Common myeloid progenitor, CD34-positive (primary cell): ENCODE data around the gene DPH1.

ENCODE experiments used
- CTCF ChIA-PET: fragments of 350-600 bp; sonication (Branson Sonifier 250); formaldehyde crosslinking; loops from one replicate; lab custom pipeline; 2021; ENCODE audit warnings: antibody characterized with exemption; lab: Charles Lee
- POLR2A ChIA-PET: fragments of 350-600 bp; sonication (Branson Sonifier 250); formaldehyde crosslinking; loops from one replicate; lab custom pipeline; 2021; ENCODE audit warnings: antibody characterized with exemption; lab: Charles Lee
- DNase-seq, 3 donors: peaks; one replicate each; pipeline versions ENCODE4 v3.0.0 to v3.0.0-alpha.2; 2013
- H3K27ac ChIP-seq, 2 experiments: 1 replicate in 1 of 2; 2 replicates in 1 of 2; pipeline ENCODE4 v1.7.0; 2013; ENCODE audit warnings: inconsistent platforms in 2 of 2, low read length in 2 of 2, mild to moderate bottlenecking in 2 of 2, low read depth in 1 of 2, moderate library complexity in 1 of 2; ENCODE audit not compliant: severe bottlenecking in 2 of 2, insufficient read depth in 1 of 2, poor library complexity in 1 of 2
- H3K27me3 ChIP-seq, 5 experiments: replicated peaks in 2 of 5; 1 replicate in 3 of 5; 2 replicates in 2 of 5; pipeline versions ENCODE4 v1.6.1 to v1.7.0; 2013; ENCODE audit warnings: low read length in 4 of 5, mild to moderate bottlenecking in 2 of 5, moderate library complexity in 2 of 5, inconsistent platforms in 1 of 5; ENCODE audit not compliant: insufficient read depth in 5 of 5, control insufficient read depth in 4 of 5
- H3K36me3 ChIP-seq, 4 experiments: 1 replicate in 2 of 4; 2 replicates in 2 of 4; pipeline versions ENCODE4 v1.6.1 to v1.7.0; 2013; ENCODE audit warnings: low read length in 3 of 4, control low read depth in 1 of 4, mild to moderate bottlenecking in 1 of 4; ENCODE audit not compliant: control insufficient read depth in 4 of 4, insufficient read depth in 4 of 4
- H3K4me1 ChIP-seq, 4 experiments: 1 replicate in 3 of 4; 2 replicates in 1 of 4; pipeline versions ENCODE4 v1.6.1 to v1.7.1; 2013; ENCODE audit warnings: low read length in 3 of 4, mild to moderate bottlenecking in 3 of 4, control low read depth in 1 of 4, inconsistent platforms in 1 of 4, moderate library complexity in 1 of 4; ENCODE audit not compliant: control insufficient read depth in 4 of 4, insufficient read depth in 4 of 4; ENCODE audit errors: control extremely low read depth in 1 of 4
- H3K4me3 ChIP-seq, 7 experiments: 1 replicate in 4 of 7; 2 replicates in 3 of 7; pipeline versions ENCODE4 v1.5.1 to v1.7.0; 2013; ENCODE audit warnings: mild to moderate bottlenecking in 7 of 7, low read length in 6 of 7, moderate library complexity in 6 of 7, inconsistent platforms in 2 of 7, low read depth in 2 of 7, control low read depth in 1 of 7; ENCODE audit not compliant: insufficient read depth in 4 of 7, control insufficient read depth in 1 of 7; ENCODE audit errors: extremely low read depth in 1 of 7
- H3K9me3 ChIP-seq, 5 experiments: 1 replicate in 4 of 5; 2 replicates in 1 of 5; pipeline versions ENCODE4 v1.6.1 to v1.7.1; 2013; ENCODE audit warnings: low read length in 4 of 5, mild to moderate bottlenecking in 2 of 5, inconsistent platforms in 1 of 5, low read depth in 1 of 5, moderate library complexity in 1 of 5; ENCODE audit not compliant: control insufficient read depth in 4 of 5, insufficient read depth in 2 of 5; ENCODE audit errors: control extremely low read depth in 1 of 5
- WGBS: methylation state at CpG from one replicate; pipeline ENCODE4 v1.1.5; 2013; ENCODE audit not compliant: insufficient coverage; 5-methylcytosine and 5-hydroxymethylcytosine counted together

Gene DPH1

GRCh38 chr17:2048805-2049204, 18.9 kb downstream of the DPH1 start:
- no CpG with 5 or more reads among the region's 9 CpGs for WGBS
- Histone ChIP-seq H3K27me3 (peaks cover 0 to 52% (median 26%) of the 10 kb centered on the region in 5 experiments), H3K9me3 (no peaks in the 10 kb centered on the region), H3K36me3 (peaks cover 0 to 8% (median 0%) of the 10 kb centered on the region in 4 experiments), H3K4me3 (peak overlapping the region in 3 of 7 experiments; percentile 74 to 83 (median 79)), H3K4me1 (peaks cover 5 to 34% (median 28%) of the 10 kb centered on the region in 4 experiments), H3K27ac (no peak overlapping the region)
- no peak for DNase-seq
- CTCF ChIA-PET = interaction anchor here (1.2 to 1.9 kb wide), 2 partner anchors 9 to 167 kb away, joined by 3 to 7 read pairs; no protein-coding TSS in a partner anchor
- POLR2A ChIA-PET = no interaction called here

GRCh38 chr17:2049333-2050299, 19.7 kb downstream of the DPH1 start:
- ChIA-PET CTCF (interaction anchor here (1.2 to 1.9 kb wide), 2 partner anchors 8 to 168 kb away, joined by 3 to 7 read pairs; no protein-coding TSS in a partner anchor), POLR2A (no interaction called here)
- DNase-seq = peak; percentile 70 to 87 (median 86)
- Histone ChIP-seq H3K4me3 (peak overlapping the region; percentile 56 to 83 (median 63)), H3K36me3 (peaks cover 0 to under 1% (median 0%) of the 10 kb centered on the region in 4 experiments), H3K27ac (no peak overlapping the region), H3K27me3 (peaks cover 0 to 60% (median 26%) of the 10 kb centered on the region in 5 experiments), H3K4me1 (peaks cover 5 to 42% (median 34%) of the 10 kb centered on the region in 4 experiments), H3K9me3 (no peaks in the 10 kb centered on the region)
- WGBS = 4% methylated on average over 66 of the region's 104 CpGs

- H3K27ac ChIP-seq = no peak overlapping the region
- under 1% methylated on average over 69 of the region's 88 CpGs for WGBS
- DNase-seq = peak; percentile 62 to 82 (median 80)
- H3K36me3 ChIP-seq = no peaks in the 10 kb centered on the region
- H3K4me1 ChIP-seq = peaks cover 5 to 51% (median 42%) of the 10 kb centered on the region in 4 experiments
- CTCF ChIA-PET = interaction anchor here (1.0 to 2.1 kb wide), 4 partner anchors 11 to 196 kb away, joined by 3 to 12 read pairs (median 4); no protein-coding TSS in a partner anchor
- peaks cover 0 to 68% (median 26%) of the 10 kb centered on the region in 5 experiments for H3K27me3 ChIP-seq
- H3K9me3 ChIP-seq = no peaks in the 10 kb centered on the region
- POLR2A ChIA-PET = no interaction called here
- peak overlapping the region in 6 of 7 experiments; percentile 20 to 68 (median 56) for H3K4me3 ChIP-seq
Measured at GRCh38 chr17:2050300-2051060, 20.5 kb downstream of the DPH1 start.

- DNase-seq = no peak
- 3% methylated on average over 47 of the region's 81 CpGs for WGBS
- Histone ChIP-seq H3K4me1 (peaks cover 5 to 58% (median 48%) of the 10 kb centered on the region in 4 experiments), H3K27me3 (peaks cover 0 to 75% (median 26%) of the 10 kb centered on the region in 5 experiments), H3K36me3 (no peaks in the 10 kb centered on the region), H3K27ac (no peak overlapping the region), H3K4me3 (peak overlapping the region in 2 of 7 experiments; percentile 33 to 48), H3K9me3 (no peaks in the 10 kb centered on the region)
- CTCF ChIA-PET = interaction anchor here (0.9 to 2.1 kb wide), 6 partner anchors 12 to 230 kb away, joined by 3 to 12 read pairs (median 3); no protein-coding TSS in a partner anchor
- POLR2A ChIA-PET = no interaction called here
Measured at GRCh38 chr17:2051061-2051932, 21.3 kb downstream of the DPH1 start.

GRCh38 chr17:2051933-2052559, 22.1 kb downstream of the DPH1 start:
- ChIA-PET POLR2A (no interaction called here), CTCF (interaction anchor here (0.9 to 2.1 kb wide), 6 partner anchors 12 to 230 kb away, joined by 3 to 12 read pairs (median 3); no protein-coding TSS in a partner anchor)
- H3K9me3 ChIP-seq = no peaks in the 10 kb centered on the region
- H3K4me1 ChIP-seq = peaks cover 5 to 65% (median 54%) of the 10 kb centered on the region in 4 experiments
- DNase-seq = no peak
- H3K36me3 ChIP-seq = no peaks in the 10 kb centered on the region
- H3K27ac ChIP-seq = no peak overlapping the region
- no peak overlapping the region for H3K4me3 ChIP-seq
- 39% methylated on average over 10 of the region's 14 CpGs for WGBS
- H3K27me3 ChIP-seq = peaks cover 0 to 82% (median 28%) of the 10 kb centered on the region in 5 experiments
